Calu3 (cell line): Measurements from ENCODE around the gene KRTAP10-12. TPM values are rescaled to one million over a fixed set of nuclear protein-coding genes. Genes with fewer than 3 reads are reported as not detected.

ENCODE experiments used
- BruUV-seq: library from RNA; stranded (reverse); fragments of 400-500 nt; replicated peaks from 2 replicates; lab custom pipeline; 2021; lab: Mats Ljungman, UMichigan
- CTCF ChIA-PET: fragments of 300-600 bp; sonication (Branson Sonifier 250); formaldehyde crosslinking; loops from one replicate; lab custom pipeline; 2022; ENCODE audit warnings: antibody characterized with exemption; lab: Charles Lee
- DNase-seq: peaks from one replicate; pipeline ENCODE4 v3.0.0; 2022
- H3K27ac Mint-ChIP-seq: one replicate; pipeline ENCODE4 v1.8.0; 2022; ENCODE audit warnings: mixed read lengths; ENCODE audit not compliant: unreplicated experiment
- H3K27me3 Mint-ChIP-seq: one replicate; pipeline ENCODE4 v1.8.0; 2022; ENCODE audit warnings: mixed read lengths; ENCODE audit not compliant: unreplicated experiment
- H3K36me3 Mint-ChIP-seq: one replicate; pipeline ENCODE4 v1.8.0; 2022; ENCODE audit warnings: mild to moderate bottlenecking, moderate library complexity, mixed read lengths; ENCODE audit not compliant: insufficient read depth, unreplicated experiment
- H3K4me1 Mint-ChIP-seq: one replicate; pipeline ENCODE4 v1.8.0; 2022; ENCODE audit warnings: mild to moderate bottlenecking, low read depth, mixed read lengths; ENCODE audit not compliant: unreplicated experiment
- H3K4me3 Mint-ChIP-seq: one replicate; pipeline ENCODE4 v1.8.0; 2022; ENCODE audit warnings: mild to moderate bottlenecking, low read depth, moderate library complexity, mixed read lengths; ENCODE audit not compliant: unreplicated experiment
- H3K9me3 Mint-ChIP-seq: one replicate; pipeline ENCODE4 v1.8.0; 2022; ENCODE audit warnings: low read depth, mixed read lengths; ENCODE audit not compliant: unreplicated experiment
- intact Hi-C: fragments of 100-400 bp; cut with micrococcal nuclease; formaldehyde crosslinking; loops from one replicate; pipeline ENCODE4 v1.10.0; 2022; ENCODE audit not compliant: unreplicated experiment
- total RNA-seq: library from RNA; stranded (reverse); gene quantifications from 2 replicates; pipeline ENCODE4 v1.2.3, GENCODE V29; 2022
- TF ChIP-seq, protein P1 (sequence below): fragments of 200-600 bp; IDR thresholded peaks from one replicate; pipeline ENCODE4 v1.8.0; 2022; ENCODE audit warnings: antibody characterized with exemption; ENCODE audit not compliant: unreplicated experiment

The KRTAP10-12 gene
- total RNA-seq, 1 experiment from 2014 or later: not detected

DNA sequence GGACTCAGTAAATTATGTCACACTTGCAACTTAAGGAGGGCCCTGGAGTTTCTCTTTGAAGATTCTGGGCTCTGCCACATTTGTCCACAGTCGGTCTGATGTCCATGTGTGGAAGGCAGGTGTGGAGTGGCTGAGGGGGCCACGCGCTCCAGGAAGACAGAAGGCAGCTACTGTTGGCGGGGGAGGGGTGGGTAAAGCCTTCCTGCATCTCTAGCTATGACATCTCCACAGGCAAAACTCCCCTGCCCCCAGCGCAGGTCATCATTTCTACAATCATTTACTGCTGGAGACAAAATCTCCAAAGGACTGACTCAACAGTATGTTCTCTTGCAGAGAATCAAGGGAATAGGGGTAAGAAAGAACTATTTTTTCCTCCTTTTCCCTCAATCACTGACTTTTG lies 25.8 kb downstream of the KRTAP10-12 start:
- H3K27me3 Mint-ChIP-seq: peaks cover 93% of the 10 kb centered on the region
- BruUV-seq: no TSS peak
- H3K4me1 Mint-ChIP-seq: no peaks in the 10 kb centered on the region
- TF ChIP-seq, protein P1, sequence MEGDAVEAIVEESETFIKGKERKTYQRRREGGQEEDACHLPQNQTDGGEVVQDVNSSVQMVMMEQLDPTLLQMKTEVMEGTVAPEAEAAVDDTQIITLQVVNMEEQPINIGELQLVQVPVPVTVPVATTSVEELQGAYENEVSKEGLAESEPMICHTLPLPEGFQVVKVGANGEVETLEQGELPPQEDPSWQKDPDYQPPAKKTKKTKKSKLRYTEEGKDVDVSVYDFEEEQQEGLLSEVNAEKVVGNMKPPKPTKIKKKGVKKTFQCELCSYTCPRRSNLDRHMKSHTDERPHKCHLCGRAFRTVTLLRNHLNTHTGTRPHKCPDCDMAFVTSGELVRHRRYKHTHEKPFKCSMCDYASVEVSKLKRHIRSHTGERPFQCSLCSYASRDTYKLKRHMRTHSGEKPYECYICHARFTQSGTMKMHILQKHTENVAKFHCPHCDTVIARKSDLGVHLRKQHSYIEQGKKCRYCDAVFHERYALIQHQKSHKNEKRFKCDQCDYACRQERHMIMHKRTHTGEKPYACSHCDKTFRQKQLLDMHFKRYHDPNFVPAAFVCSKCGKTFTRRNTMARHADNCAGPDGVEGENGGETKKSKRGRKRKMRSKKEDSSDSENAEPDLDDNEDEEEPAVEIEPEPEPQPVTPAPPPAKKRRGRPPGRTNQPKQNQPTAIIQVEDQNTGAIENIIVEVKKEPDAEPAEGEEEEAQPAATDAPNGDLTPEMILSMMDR: no peak
- no peak overlapping the region for H3K4me3 Mint-ChIP-seq
- H3K9me3 Mint-ChIP-seq: no peaks in the 10 kb centered on the region
- peaks cover 2% of the 10 kb centered on the region for H3K36me3 Mint-ChIP-seq
- no peak overlapping the region for H3K27ac Mint-ChIP-seq
- intact Hi-C loops: no loop called here
- CTCF ChIA-PET: interaction anchor here (0.5 kb wide), 1 partner anchor 301 kb away, joined by 3 read pairs; no protein-coding TSS in a partner anchor
- no peak for DNase-seq

DNA sequence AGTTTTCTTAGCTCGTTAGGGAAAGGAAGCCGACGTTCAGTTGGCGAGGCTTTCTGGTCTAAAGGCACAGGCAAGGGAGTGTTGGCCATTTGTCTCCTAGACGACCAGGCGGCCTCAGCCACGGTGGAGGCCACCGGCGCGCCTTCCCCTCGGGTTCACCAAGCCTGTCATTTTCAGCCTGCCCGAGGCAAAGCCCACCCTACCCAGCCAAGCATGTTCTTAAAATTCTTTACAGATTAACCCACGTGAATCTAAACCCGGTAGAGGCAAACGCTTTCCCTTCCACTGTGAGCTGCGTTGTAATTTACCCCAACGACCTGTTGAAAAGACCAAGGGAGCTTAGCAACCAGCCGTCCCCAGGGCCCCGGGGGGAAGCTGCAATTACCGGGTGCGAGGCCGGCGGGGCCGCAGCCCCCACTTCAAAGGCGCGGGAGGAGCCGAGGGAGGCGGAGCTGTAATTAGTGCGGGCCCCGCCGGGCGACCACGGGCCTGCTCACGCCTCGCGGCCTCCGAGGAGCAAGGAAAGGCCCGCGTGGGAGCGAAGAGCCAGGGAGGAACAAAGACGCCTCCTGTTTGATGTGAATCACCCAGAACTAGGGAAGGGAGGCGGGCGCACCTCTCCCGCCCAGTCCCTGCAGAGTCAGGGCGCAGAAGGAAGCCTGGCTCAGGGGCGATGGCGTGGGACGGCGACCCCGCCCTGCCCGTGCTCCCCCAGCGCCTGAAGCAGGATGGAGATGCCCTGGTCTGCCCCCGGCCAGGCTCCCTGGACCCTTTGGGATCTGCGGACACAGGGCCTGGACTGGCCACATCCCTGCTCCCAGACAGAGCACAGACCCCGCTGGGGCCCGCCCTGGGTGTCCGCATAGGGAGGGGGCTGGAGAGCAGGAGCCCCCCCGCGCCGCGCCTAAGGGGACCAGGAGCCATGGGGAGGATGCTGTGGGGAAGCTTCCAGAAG lies 26.5 kb downstream of the KRTAP10-12 start:
- Mint-ChIP-seq H3K4me3 (no peak overlapping the region), H3K36me3 (peaks cover 4% of the 10 kb centered on the region), H3K27me3 (peaks cover 93% of the 10 kb centered on the region), H3K9me3 (no peaks in the 10 kb centered on the region), H3K4me1 (no peaks in the 10 kb centered on the region), H3K27ac (no peak overlapping the region)
- TF ChIP-seq, protein P1: no peak
- DNase-seq: no peak
- BruUV-seq: no TSS peak
- intact Hi-C loops: no loop called here
- CTCF ChIA-PET: interaction anchor here (0.5 kb wide), 1 partner anchor 302 kb away, joined by 3 read pairs; no protein-coding TSS in a partner anchor

DNA sequence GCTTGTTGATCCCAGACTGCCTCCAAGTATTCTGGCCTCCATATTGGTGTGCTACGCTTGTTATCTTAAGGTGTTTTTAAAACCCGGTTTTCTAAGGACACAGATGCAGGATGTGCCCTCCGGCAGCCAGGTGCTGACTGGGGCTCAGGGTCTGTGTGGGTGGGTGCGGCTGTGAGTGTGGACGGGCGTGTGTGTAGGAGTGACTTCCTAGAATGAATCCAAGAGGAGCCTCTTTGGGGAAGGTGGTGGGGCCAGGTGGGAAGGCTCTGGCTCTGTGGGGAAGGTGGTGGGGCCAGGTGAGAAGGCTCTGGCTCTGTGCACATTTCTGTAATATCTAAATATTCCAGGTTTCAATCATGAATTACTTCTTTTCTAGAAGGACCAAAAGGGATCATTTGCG lies 27.2 kb downstream of the KRTAP10-12 start:
- CTCF ChIA-PET: no interaction called here
- H3K36me3 Mint-ChIP-seq: peaks cover 4% of the 10 kb centered on the region
- TF ChIP-seq, protein P1: no peak
- H3K27ac Mint-ChIP-seq: no peak overlapping the region
- no peak for DNase-seq
- H3K4me3 Mint-ChIP-seq: no peak overlapping the region
- H3K4me1 Mint-ChIP-seq: no peaks in the 10 kb centered on the region
- H3K27me3 Mint-ChIP-seq: peaks cover 93% of the 10 kb centered on the region
- H3K9me3 Mint-ChIP-seq: no peaks in the 10 kb centered on the region
- BruUV-seq: no TSS peak
- intact Hi-C loops: no loop called here

DNA sequence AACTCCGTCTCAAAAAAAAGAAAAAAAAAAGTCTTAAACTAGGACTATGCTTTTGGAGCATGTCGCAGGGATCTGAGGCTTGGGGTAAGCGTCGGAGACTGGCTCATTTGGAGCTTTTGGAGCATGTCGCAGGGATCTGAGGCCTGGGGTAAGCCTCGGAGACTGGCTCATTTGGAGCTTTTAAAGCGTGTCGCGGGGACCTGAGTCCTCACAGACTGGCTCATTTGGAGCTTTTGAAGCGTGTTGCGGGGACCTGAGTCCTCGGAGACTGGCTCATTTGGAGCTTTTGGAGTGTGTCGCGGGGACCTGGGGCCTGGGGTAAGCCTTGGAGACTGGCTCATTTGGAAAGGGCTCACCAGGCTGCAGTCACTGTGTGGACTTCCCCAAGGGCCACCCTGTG lies 28.0 kb downstream of the KRTAP10-12 start:
- DNase-seq: no peak
- CTCF ChIA-PET: no interaction called here
- intact Hi-C loops: no loop called here
- Mint-ChIP-seq H3K27ac (no peak overlapping the region), H3K4me1 (no peaks in the 10 kb centered on the region), H3K27me3 (peaks cover 93% of the 10 kb centered on the region), H3K4me3 (no peak overlapping the region), H3K9me3 (no peaks in the 10 kb centered on the region), H3K36me3 (peaks cover 4% of the 10 kb centered on the region)
- TF ChIP-seq, protein P1: no peak
- no TSS peak for BruUV-seq
